ENCODE measurements around the gene WDPCP. TPM values are rescaled to one million over a fixed set of nuclear protein-coding genes. Genes with fewer than 3 reads are reported as not detected.

Gene WDPCP
- polyA plus RNA-seq, 1 of the 3 experiments (the other 2 are of a cell fraction), result 3.1 TPM

DNA sequence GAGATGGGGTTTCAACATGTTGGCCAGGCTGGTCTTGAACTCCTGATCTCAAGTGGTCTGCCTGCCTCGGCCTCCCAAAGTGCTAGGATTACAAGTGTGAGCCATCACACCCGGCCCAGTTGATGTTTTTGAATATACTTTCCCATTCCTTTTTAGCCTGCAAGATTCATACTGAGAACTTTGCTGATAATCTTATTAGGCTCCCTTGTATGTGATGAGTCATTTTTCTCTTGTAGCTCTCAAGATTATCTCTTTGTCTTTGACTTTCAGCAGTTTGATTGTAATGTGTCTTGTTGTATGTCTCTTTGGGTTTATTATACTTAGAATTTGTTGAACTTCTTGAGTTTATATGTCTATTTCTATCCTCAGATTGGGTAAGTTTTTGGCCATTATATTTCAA, 456.3 kb downstream of the WDPCP start (continued):
- no peak for TF ChIP-seq NRF1 (IDR thresholded peaks at IDR 0.05; ENCODE audit: low read depth, low read length)
- TF ChIP-seq, protein P1, sequence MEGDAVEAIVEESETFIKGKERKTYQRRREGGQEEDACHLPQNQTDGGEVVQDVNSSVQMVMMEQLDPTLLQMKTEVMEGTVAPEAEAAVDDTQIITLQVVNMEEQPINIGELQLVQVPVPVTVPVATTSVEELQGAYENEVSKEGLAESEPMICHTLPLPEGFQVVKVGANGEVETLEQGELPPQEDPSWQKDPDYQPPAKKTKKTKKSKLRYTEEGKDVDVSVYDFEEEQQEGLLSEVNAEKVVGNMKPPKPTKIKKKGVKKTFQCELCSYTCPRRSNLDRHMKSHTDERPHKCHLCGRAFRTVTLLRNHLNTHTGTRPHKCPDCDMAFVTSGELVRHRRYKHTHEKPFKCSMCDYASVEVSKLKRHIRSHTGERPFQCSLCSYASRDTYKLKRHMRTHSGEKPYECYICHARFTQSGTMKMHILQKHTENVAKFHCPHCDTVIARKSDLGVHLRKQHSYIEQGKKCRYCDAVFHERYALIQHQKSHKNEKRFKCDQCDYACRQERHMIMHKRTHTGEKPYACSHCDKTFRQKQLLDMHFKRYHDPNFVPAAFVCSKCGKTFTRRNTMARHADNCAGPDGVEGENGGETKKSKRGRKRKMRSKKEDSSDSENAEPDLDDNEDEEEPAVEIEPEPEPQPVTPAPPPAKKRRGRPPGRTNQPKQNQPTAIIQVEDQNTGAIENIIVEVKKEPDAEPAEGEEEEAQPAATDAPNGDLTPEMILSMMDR (IDR thresholded peaks at IDR 0.05), result no peak
- TF ChIP-seq TEAD4 (IDR thresholded peaks at IDR 0.05; ENCODE audit: borderline replicate concordance, insufficient read depth), result no peak

DNA sequence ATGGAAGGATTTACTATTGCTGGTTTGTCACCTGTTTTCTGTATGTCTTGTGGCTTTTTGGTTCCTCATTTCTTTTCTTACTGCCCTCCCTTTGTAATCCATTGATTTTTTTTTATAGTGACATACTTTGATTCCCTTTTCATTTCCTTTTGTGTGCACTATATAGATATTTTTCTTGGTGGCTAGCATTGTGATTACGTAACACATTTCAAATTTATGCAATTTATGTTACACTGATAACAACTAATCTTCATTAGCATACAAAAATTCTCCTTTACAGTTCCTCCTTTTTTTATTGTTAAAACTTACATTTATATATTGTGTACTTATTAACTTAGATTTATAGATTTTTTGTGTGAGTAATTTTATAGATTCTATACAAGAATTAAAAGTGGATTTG, 457.1 kb downstream of the WDPCP start:
- CTCF ChIA-PET, result no interaction called here
- Histone ChIP-seq H3K4me3 (ENCODE audit: low read depth in 2 of 2, low read length in 1 of 2) (no peak overlapping the region), H3K9me2 (no peaks in the 10 kb centered on the region), H3K9me3 (no peaks in the 10 kb centered on the region), H3K79me2 (ENCODE audit: insufficient read depth) (no peaks in the 10 kb centered on the region), H3K4me1 (ENCODE audit: control insufficient read depth in 1 of 2, insufficient read depth in 2 of 2, low read depth in 1 of 2, low read length in 1 of 2) (no peaks in the 10 kb centered on the region), H3K27ac (ENCODE audit: low read depth in 2 of 2, low read length in 1 of 2) (no peak overlapping the region), H3K4me2 (no peak overlapping the region), H3K9ac (no peak overlapping the region), H3K27me3 (ENCODE audit: insufficient read depth) (no peaks in the 10 kb centered on the region), H3K36me3 (replicated peaks in 1 of 2; ENCODE audit: control insufficient read depth in 1 of 2, insufficient read depth in 2 of 2, low read length in 1 of 2) (no peaks in the 10 kb centered on the region), H4K20me1 (ENCODE audit: insufficient read depth) (no peaks in the 10 kb centered on the region), H3F3A (replicated peaks; ENCODE audit: insufficient read depth) (no peaks in the 10 kb centered on the region), H2AFZ (ENCODE audit: low read depth) (no peak overlapping the region)
- WGBS (ENCODE audit: low lambda C conversion rate), result 83% methylated on average over 1 of the region's 1 CpG
- DNase-seq, result no peak
- POLR2A ChIA-PET, result no interaction called here
- TF ChIP-seq RXRA (IDR thresholded peaks at IDR 0.05; ENCODE audit: borderline replicate concordance, low read depth) (no peak), GABPA (IDR thresholded peaks at IDR 0.05; ENCODE audit: low read depth) (no peak), NFIC (IDR thresholded peaks at IDR 0.05; ENCODE audit: borderline replicate concordance) (no peak), FOSL2 (IDR thresholded peaks at IDR 0.05; ENCODE audit: borderline replicate concordance, low read depth) (no peak), POLR2AphosphoS5 (IDR thresholded peaks at IDR 0.05; ENCODE audit: low read depth, low read length) (no peak), JUND (IDR thresholded peaks at IDR 0.05) (no peak), RAD21 (IDR thresholded peaks at IDR 0.05; ENCODE audit: low read length) (no peak), ZBTB33 (IDR thresholded peaks at IDR 0.05; ENCODE audit: borderline replicate concordance, low read depth) (no peak), ELF1 (IDR thresholded peaks at IDR 0.05) (no peak), PBX3 (IDR thresholded peaks at IDR 0.05) (no peak), FOXM1 (IDR thresholded peaks at IDR 0.05; ENCODE audit: low read depth) (no peak), EP300 (IDR thresholded peaks at IDR 0.05; ENCODE audit: borderline replicate concordance in 1 of 2, low read depth in 1 of 2, low read length in 1 of 2) (no peak)
- TF ChIP-seq, protein P2, sequence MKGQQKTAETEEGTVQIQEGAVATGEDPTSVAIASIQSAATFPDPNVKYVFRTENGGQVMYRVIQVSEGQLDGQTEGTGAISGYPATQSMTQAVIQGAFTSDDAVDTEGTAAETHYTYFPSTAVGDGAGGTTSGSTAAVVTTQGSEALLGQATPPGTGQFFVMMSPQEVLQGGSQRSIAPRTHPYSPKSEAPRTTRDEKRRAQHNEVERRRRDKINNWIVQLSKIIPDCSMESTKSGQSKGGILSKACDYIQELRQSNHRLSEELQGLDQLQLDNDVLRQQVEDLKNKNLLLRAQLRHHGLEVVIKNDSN (IDR thresholded peaks at IDR 0.05; ENCODE audit: borderline replicate concordance, low read depth), result no peak
